GM18505 (cell line): ENCODE results near the gene SPRED3.

Experiments used
- ATAC-seq: cut with Tn5 transposase; IDR thresholded peaks from one replicate; pipeline ENCODE4 v1.9.1; 2021; ENCODE audit not compliant: unreplicated experiment
- POLR2A ChIP-seq: IDR thresholded peaks from 4 replicates; pipeline ENCODE4 v1.6.1; 2011; ENCODE audit warnings: borderline replicate concordance; ENCODE audit not compliant: insufficient read depth, insufficient read length; ENCODE audit errors: extremely low read depth

Gene SPRED3

DNA sequence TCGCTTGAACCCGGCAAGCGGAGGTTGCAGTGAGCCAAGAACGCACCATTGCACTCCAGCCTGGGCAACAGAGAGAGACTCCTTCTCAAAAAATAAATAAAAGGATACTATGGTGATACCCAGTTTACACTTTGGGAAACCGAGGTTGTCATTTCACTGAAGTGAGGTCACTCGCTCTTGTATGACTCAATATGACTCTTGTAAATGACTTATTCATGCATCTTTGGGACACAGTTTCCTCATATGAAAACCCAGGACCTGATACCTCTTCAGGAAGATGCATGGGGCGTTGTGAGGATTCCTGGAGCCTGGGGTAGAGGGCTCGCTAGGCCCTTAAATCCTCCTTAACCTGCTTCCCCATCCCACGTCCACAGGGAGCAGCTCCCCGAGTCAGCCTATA lies 9.6 kb upstream of the SPRED3 start:
- no peak for TF ChIP-seq POLR2A
- no peak for ATAC-seq

DNA sequence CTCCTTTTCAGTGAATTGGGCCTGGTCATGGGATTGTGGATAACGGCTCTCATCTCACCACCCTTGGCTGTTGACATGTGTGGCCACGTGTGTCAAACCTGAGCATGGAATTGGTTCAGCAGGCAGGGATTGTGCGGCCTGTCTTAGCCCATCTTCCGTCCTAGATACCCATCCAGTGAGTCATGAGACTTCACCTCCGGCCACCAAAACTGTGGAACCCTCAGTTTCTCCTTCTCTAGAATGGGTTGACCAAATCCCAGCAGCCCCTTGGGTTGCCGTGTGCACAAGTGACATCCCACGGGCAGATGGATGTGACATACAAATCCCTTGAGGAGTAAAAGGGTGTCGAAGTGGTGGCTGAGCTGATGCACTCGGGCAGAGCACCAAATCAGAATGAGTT lies 7.4 kb upstream of the SPRED3 start:
- TF ChIP-seq POLR2A: no peak
- no peak for ATAC-seq

GRCh38 chr19:38383184-38383583 lies 5.3 kb upstream of the SPRED3 start:
- ATAC-seq: no peak
- TF ChIP-seq POLR2A: no peak

DNA sequence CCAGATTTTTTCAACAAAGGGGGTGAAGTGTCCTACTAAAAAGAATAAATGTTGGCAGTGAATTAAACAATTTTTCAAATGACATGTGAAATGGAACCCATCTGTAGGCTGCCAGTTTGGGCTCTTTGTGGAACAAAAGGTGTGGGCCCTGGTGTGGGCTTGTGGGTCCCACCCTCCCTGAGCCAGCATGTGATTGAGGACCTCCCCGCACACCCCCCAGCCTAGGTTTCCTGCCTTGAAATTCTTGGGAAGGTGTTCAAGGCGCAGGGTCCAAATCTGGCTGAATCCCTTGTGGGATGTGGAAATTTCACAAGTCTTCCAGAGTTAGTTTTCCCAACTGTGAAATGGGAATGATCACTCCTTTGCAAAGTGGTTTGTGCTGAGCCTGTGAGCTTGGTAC lies 4.8 kb upstream of the SPRED3 start:
- no peak for TF ChIP-seq POLR2A
- no peak for ATAC-seq

- no peak for TF ChIP-seq POLR2A
- ATAC-seq: no peak
Measured at GRCh38 chr19:38384209-38385027, 4.1 kb upstream of the SPRED3 start.

- TF ChIP-seq POLR2A: no peak
- no peak for ATAC-seq
Measured at GRCh38 chr19:38385057-38385803, 3.3 kb upstream of the SPRED3 start.

- no peak for TF ChIP-seq POLR2A
- no peak for ATAC-seq
Measured at GRCh38 chr19:38385804-38386257, 2.7 kb upstream of the SPRED3 start.

DNA sequence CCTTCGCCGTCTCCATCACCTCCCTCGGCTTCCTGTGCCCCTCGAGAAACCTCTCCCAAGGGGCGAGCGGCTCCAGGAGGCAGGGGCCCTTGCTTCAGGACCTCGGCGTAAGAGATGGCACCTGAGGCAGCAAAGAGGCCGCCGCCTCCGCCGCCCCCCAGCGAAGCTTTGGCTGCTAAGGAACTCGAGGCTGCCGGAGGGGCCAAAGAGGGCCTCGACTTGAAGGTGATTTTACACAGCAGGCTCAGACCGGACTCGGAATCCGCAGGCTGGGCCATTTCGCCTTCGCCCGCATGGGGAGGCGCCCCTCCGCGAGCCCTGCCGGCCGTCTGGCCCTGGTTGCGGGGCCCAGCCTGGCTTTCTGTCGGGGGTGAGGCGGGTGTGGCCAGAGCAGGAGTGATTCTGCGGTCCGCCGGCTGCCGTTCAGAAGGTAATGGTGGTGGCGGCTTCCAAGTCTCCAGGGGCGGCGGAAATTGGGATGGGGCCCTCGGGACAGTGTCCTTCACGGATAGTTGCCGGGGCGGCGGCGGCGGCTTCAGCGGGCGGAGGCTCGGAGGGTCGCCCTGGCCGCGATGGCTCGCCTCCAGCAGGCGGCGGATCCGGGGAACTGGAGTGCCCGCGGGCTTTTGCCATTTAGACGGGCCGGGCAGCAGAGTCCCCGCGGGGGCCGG lies 2.1 kb upstream of the SPRED3 start:
- ATAC-seq: no peak
- TF ChIP-seq POLR2A: no peak

DNA sequence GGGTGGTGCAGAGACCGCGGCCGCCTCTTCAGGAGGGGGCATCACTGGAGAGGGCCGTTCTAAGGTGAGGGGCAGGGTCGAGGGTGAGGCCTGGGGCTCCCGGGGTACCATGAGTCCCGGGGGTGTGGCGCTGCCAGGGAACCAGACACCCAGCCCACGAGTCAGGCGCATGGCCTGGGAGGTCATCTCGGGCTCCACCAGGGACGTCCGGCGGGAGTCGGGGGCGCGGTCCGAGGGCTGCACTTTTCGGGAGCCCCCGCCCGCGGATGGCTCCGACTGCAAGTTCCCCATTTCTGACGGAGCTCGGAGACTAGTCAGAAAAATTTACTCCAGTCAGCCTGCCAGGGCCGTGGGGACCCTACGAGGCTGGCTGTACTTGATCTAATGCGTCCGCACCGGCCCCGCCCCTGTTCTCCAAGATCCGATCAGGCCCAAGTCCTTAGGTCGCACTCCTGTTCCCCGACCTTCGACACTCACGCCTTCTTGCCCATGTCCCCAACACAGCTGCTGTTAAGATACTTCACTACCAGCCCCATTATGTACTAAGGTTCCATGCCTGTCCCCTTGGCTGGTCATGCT lies 1.4 kb upstream of the SPRED3 start:
- no peak for TF ChIP-seq POLR2A
- ATAC-seq: no peak

DNA sequence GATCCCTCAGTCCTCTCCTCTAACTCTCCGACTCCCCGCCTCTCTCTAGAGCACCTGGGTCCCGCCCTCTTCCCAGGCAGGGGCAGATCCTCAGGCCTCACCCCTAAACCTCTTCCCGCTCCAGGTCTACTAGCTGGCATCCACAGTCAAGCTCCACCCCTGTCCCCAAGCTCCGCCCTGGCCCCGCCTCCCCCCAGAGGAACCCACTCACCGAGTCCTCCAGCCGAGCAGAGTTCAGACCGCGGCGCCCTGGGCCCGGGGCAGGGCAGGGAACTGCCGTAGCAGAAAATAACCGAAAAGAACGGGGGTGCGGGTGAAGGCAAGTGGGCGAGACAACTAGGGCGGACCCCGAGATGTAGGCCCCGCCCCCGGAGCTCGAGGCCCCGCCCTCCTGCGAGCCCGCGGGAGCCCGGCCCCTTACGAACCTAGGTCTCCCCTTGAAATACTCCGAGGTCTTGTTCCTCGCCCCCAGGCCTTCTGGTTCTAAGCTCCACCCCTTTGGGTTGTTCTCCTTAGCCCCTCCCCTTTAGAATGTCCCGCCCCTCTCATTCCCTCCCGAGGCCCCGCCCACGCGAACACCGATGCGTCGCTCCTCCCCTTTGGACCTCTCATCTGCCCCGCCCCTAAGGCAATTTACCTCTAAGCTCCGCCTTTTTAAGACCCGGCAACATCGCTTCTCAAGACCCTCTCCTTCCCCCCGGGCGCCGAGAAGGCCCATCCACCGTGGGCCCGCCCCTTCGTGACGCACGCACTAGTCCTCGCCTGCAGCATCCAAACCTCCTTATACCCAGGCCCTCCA lies 748 bp upstream of the SPRED3 start, which contains the start of gene GGN:
TSS of gene GGN (minus strand) at position 485 of the 799 bp plus-strand sequence. CDS start 773 bp downstream, outside the sequence.
- ATAC-seq: peak; percentile 47
- TF ChIP-seq POLR2A: no peak

- no peak for TF ChIP-seq POLR2A
- ATAC-seq: no peak
Measured at GRCh38 chr19:38389101-38389925, 816 bp downstream of the SPRED3 start.
